K562 (cell line): Measurements from ENCODE around the gene SLC22A23. TPM values are rescaled to one million over a fixed set of nuclear protein-coding genes. Genes with fewer than 3 reads are reported as not detected.

Experiments
- ETV6 ChIP-seq, 3 experiments: fragments of 150-350 bp in 1 of 3; sonication (generic) in 1 of 3; formaldehyde crosslinking in 1 of 3; IDR thresholded peaks; 2 replicates each; pipeline versions ENCODE4 v1.6.1 to v1.8.0; 2014 to 2022; ENCODE audit warnings: borderline replicate concordance in 2 of 3, low read depth in 2 of 3, antibody characterized with exemption in 1 of 3, low read length in 1 of 3, mild to moderate bottlenecking in 1 of 3, missing genetic modification reagents in 1 of 3
- HOMEZ ChIP-seq: fragments of 250-450 bp; sonication (Bioruptor Pico); IDR thresholded peaks from 2 replicates; pipeline ENCODE4 v1.4.0; 2020; ENCODE audit warnings: mild to moderate bottlenecking, moderate library complexity
- HSF4 ChIP-seq: fragments of 250-450 bp; sonication (Bioruptor Pico); IDR thresholded peaks from 2 replicates; pipeline ENCODE4 v2.1.2; 2022; ENCODE audit warnings: mild to moderate bottlenecking, moderate library complexity, borderline replicate concordance
- MECOM ChIP-seq: fragments of 250-450 bp; sonication (Bioruptor Pico); IDR thresholded peaks from 2 replicates; pipeline ENCODE4 v1.8.0; 2022; ENCODE audit warnings: inconsistent platforms
- SNRNP70 ChIP-seq: fragments of 200-400 bp; formaldehyde crosslinking; optimal IDR thresholded peaks from 2 replicates; pipeline ENCODE3; 2017; ENCODE audit warnings: low read depth, low read length
- TBL1XR1 ChIP-seq, 2 experiments: IDR thresholded peaks; 2 replicates each; pipeline ENCODE4 v1.6.1; 2012; ENCODE audit warnings: improper control_type of control experiment in 2 of 2, low read length in 2 of 2, mild to moderate bottlenecking in 1 of 2
- ZNF592 ChIP-seq: fragments of 450-650 bp; IDR thresholded peaks from 2 replicates; pipeline ENCODE4 v1.6.1; 2017; ENCODE audit warnings: antibody characterized with exemption, mild to moderate bottlenecking
- ZNF77 ChIP-seq: fragments of 250-450 bp; sonication (Bioruptor Pico); IDR thresholded peaks from 2 replicates; pipeline ENCODE4 v1.5.0; 2020
- polyA plus RNA-seq, 8 experiments: library from polyadenylated mRNA; depleted of rRNA in 4 of 8; stranded (reverse) in 5 of 8; unstranded in 3 of 8; fragments of >200 nt; fragmentation: Nextera tagmentation in 2 of 8; fragmentation: Illumina TruSeq in 1 of 8; extraction: Ambion mirVana in 2 of 8; extraction: Trizol in 1 of 8; gene quantifications; 2 replicates each; pipeline versions ENCODE4 v1.2.1 to v1.2.3, GENCODE V29; 2011 to 2014; ENCODE audit warnings: inconsistent platforms in 1 of 8, missing spikeins in 1 of 8
- total RNA-seq, 7 experiments: library from RNA; depleted of rRNA in 6 of 7; stranded (reverse); fragments of >200 nt in 6 of 7; fragmentation: Illumina TruSeq in 2 of 7; extraction: Trizol in 2 of 7; gene quantifications; 2 replicates each; pipeline versions ENCODE4 v1.2.1 to v1.2.3, GENCODE V29; 2011 to 2021; ENCODE audit warnings: low replicate concordance in 1 of 7
- TF ChIP-seq, protein P1 (sequence below): sonication (generic); formaldehyde crosslinking; IDR thresholded peaks from 2 replicates; pipeline ENCODE4 v1.8.1; 2023; ENCODE audit warnings: missing genetic modification reagents, mild to moderate bottlenecking, borderline replicate concordance
- TF ChIP-seq, protein P2 (sequence below): sonication (generic); formaldehyde crosslinking; IDR thresholded peaks from 2 replicates; pipeline ENCODE4 v1.8.0; 2022; ENCODE audit warnings: missing genetic modification reagents, mild to moderate bottlenecking, borderline replicate concordance
- TF ChIP-seq, protein P3 (sequence below): sonication (generic); formaldehyde crosslinking; IDR thresholded peaks from 2 replicates; pipeline ENCODE4 v1.9.0; 2022; ENCODE audit warnings: mild to moderate bottlenecking, missing genetic modification reagents

Gene SLC22A23
- total and polyA plus RNA-seq, 9 of the 15 experiments (the other 6 are each of a cell fraction or from before 2014, with no cell fraction given): 0.30 to 8.7 (median 2.5) TPM

DNA sequence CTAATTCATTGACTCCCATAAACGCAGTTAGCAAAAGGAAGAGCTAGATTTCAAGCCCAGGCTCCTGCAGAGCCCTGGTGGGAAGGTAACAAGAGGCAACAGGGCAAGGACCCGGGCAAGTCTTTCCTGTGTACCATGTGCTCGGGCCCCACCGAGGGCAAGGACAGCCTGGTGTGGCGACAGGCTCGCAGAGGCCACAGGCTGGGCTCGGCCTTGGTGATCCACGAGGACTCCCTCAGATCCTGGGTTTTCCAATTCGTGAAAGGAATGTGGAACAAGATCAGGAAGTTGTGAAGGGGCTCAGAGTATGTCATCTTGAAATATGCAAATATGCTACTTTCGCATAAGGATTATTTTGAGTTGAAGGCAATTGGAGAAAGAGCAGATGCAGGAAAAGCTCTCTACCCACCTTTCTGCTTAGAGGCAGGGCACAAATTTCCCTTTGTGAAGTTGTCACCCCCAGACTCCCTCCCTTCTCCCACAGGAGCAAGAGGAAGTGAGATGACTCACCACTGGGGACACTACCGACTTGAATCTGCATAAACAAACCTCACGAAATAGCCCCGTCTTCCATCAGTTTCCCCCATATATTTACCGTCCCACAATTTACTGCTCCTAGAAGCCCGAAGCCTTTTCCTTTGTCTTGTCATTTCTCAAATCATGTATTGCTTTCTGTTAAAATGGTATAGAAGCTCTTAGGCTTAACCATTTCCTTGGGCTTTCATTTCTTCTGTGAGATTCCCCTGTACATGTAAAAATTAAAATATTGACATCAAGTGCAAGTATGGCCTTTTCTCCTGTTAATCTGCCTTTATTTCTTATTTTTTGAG, 119.1 kb downstream of the SLC22A23 start (continued):
- TF ChIP-seq, protein P1, sequence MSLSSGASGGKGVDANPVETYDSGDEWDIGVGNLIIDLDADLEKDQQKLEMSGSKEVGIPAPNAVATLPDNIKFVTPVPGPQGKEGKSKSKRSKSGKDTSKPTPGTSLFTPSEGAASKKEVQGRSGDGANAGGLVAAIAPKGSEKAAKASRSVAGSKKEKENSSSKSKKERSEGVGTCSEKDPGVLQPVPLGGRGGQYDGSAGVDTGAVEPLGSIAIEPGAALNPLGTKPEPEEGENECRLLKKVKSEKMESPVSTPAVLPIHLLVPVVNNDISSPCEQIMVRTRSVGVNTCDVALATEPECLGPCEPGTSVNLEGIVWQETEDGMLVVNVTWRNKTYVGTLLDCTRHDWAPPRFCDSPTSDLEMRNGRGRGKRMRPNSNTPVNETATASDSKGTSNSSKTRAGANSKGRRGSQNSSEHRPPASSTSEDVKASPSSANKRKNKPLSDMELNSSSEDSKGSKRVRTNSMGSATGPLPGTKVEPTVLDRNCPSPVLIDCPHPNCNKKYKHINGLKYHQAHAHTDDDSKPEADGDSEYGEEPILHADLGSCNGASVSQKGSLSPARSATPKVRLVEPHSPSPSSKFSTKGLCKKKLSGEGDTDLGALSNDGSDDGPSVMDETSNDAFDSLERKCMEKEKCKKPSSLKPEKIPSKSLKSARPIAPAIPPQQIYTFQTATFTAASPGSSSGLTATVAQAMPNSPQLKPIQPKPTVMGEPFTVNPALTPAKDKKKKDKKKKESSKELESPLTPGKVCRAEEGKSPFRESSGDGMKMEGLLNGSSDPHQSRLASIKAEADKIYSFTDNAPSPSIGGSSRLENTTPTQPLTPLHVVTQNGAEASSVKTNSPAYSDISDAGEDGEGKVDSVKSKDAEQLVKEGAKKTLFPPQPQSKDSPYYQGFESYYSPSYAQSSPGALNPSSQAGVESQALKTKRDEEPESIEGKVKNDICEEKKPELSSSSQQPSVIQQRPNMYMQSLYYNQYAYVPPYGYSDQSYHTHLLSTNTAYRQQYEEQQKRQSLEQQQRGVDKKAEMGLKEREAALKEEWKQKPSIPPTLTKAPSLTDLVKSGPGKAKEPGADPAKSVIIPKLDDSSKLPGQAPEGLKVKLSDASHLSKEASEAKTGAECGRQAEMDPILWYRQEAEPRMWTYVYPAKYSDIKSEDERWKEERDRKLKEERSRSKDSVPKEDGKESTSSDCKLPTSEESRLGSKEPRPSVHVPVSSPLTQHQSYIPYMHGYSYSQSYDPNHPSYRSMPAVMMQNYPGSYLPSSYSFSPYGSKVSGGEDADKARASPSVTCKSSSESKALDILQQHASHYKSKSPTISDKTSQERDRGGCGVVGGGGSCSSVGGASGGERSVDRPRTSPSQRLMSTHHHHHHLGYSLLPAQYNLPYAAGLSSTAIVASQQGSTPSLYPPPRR (CRISPR knock-in tag): no peak
- TF ChIP-seq HOMEZ (CRISPR knock-in tag) (no peak), HSF4 (CRISPR knock-in tag) (no peak), ZNF77 (CRISPR knock-in tag) (no peak), SNRNP70 (no peak), MECOM (CRISPR knock-in tag) (no peak), ZNF592 (peak; percentile 89), ETV6 (IDR thresholded peaks at IDR 0.05; ENCODE audit: borderline replicate concordance in 1 of 2, low read depth in 2 of 2, low read length in 1 of 2) (no peak), ETV6 (CRISPR knock-in tag; IDR thresholded peaks at IDR 0.05; ENCODE audit: borderline replicate concordance) (no peak), TBL1XR1 (IDR thresholded peaks at IDR 0.05; ENCODE audit: low read length in 2 of 2) (peak in 1 of 2 experiments; percentile 64; a peak in 1 of 4 replicates)
- TF ChIP-seq, protein P2, sequence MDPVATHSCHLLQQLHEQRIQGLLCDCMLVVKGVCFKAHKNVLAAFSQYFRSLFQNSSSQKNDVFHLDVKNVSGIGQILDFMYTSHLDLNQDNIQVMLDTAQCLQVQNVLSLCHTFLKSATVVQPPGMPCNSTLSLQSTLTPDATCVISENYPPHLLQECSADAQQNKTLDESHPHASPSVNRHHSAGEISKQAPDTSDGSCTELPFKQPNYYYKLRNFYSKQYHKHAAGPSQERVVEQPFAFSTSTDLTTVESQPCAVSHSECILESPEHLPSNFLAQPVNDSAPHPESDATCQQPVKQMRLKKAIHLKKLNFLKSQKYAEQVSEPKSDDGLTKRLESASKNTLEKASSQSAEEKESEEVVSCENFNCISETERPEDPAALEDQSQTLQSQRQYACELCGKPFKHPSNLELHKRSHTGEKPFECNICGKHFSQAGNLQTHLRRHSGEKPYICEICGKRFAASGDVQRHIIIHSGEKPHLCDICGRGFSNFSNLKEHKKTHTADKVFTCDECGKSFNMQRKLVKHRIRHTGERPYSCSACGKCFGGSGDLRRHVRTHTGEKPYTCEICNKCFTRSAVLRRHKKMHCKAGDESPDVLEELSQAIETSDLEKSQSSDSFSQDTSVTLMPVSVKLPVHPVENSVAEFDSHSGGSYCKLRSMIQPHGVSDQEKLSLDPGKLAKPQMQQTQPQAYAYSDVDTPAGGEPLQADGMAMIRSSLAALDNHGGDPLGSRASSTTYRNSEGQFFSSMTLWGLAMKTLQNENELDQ: no peak
- TF ChIP-seq, protein P3, sequence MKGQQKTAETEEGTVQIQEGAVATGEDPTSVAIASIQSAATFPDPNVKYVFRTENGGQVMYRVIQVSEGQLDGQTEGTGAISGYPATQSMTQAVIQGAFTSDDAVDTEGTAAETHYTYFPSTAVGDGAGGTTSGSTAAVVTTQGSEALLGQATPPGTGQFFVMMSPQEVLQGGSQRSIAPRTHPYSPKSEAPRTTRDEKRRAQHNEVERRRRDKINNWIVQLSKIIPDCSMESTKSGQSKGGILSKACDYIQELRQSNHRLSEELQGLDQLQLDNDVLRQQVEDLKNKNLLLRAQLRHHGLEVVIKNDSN: no peak
